ENCODE data around the gene HTRA3.

DNA sequence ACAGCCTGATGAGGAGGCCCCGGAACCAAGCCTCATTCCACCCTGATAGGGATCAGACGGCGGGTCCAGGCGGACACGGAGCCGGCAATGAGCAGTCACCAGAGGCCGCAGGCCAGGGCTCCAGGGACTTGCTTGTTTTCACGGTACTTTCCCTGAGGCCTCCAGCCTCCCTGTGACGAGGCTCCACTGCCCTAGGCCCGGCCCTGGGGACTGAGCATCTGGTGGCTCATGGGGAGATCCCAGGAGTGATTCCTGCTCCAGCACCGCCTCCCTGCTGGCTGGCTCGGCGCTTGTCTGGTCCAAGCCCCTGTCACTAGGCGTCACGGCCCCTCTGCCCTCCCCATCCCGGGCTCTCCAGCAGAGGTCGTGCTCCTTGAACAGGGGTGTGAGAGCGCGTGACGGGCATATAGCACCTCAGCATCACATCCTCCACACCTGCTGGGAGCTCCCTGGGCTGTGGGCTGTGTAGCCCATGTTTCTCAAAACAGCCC, 14.1 kb downstream of the HTRA3 start:
- TF ChIP-seq, protein P1, sequence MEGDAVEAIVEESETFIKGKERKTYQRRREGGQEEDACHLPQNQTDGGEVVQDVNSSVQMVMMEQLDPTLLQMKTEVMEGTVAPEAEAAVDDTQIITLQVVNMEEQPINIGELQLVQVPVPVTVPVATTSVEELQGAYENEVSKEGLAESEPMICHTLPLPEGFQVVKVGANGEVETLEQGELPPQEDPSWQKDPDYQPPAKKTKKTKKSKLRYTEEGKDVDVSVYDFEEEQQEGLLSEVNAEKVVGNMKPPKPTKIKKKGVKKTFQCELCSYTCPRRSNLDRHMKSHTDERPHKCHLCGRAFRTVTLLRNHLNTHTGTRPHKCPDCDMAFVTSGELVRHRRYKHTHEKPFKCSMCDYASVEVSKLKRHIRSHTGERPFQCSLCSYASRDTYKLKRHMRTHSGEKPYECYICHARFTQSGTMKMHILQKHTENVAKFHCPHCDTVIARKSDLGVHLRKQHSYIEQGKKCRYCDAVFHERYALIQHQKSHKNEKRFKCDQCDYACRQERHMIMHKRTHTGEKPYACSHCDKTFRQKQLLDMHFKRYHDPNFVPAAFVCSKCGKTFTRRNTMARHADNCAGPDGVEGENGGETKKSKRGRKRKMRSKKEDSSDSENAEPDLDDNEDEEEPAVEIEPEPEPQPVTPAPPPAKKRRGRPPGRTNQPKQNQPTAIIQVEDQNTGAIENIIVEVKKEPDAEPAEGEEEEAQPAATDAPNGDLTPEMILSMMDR (IDR thresholded peaks at IDR 0.05; ENCODE audit: low read depth, low read length, missing input control) = no peak
- TF ChIP-seq TAF1 (conservative IDR thresholded peaks at IDR 0.05) (no peak), RAD21 (IDR thresholded peaks at IDR 0.05) (no peak), YY1 (IDR thresholded peaks at IDR 0.05) (no peak), SP1 (IDR thresholded peaks at IDR 0.05) (no peak), GABPA (IDR thresholded peaks at IDR 0.05 in 1 of 2, conservative IDR thresholded peaks at IDR 0.05 in 1 of 2) (no peak), JUND (IDR thresholded peaks at IDR 0.05) (no peak), FOXA2 (IDR thresholded peaks at IDR 0.05) (no peak)
- TF ChIP-seq, protein P2, sequence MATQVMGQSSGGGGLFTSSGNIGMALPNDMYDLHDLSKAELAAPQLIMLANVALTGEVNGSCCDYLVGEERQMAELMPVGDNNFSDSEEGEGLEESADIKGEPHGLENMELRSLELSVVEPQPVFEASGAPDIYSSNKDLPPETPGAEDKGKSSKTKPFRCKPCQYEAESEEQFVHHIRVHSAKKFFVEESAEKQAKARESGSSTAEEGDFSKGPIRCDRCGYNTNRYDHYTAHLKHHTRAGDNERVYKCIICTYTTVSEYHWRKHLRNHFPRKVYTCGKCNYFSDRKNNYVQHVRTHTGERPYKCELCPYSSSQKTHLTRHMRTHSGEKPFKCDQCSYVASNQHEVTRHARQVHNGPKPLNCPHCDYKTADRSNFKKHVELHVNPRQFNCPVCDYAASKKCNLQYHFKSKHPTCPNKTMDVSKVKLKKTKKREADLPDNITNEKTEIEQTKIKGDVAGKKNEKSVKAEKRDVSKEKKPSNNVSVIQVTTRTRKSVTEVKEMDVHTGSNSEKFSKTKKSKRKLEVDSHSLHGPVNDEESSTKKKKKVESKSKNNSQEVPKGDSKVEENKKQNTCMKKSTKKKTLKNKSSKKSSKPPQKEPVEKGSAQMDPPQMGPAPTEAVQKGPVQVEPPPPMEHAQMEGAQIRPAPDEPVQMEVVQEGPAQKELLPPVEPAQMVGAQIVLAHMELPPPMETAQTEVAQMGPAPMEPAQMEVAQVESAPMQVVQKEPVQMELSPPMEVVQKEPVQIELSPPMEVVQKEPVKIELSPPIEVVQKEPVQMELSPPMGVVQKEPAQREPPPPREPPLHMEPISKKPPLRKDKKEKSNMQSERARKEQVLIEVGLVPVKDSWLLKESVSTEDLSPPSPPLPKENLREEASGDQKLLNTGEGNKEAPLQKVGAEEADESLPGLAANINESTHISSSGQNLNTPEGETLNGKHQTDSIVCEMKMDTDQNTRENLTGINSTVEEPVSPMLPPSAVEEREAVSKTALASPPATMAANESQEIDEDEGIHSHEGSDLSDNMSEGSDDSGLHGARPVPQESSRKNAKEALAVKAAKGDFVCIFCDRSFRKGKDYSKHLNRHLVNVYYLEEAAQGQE (IDR thresholded peaks at IDR 0.05) = no peak
- TF ChIP-seq, protein P3, sequence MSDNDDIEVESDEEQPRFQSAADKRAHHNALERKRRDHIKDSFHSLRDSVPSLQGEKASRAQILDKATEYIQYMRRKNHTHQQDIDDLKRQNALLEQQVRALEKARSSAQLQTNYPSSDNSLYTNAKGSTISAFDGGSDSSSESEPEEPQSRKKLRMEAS (IDR thresholded peaks at IDR 0.05) = no peak

All from liver (tissue), 3 donors.